ENCODE data around the gene KLHL29.

KLHL29 gene

GRCh38 chr2:23476786-23477185 lies 91.8 kb downstream of the KLHL29 start:
- no peak for DNase-seq (ENCODE audit: low read depth)

- no peak for DNase-seq (ENCODE audit: low read depth)
Measured at GRCh38 chr2:23477392-23477791, 92.4 kb downstream of the KLHL29 start.

GRCh38 chr2:23478087-23478932 lies 93.3 kb downstream of the KLHL29 start:
- DNase-seq (ENCODE audit: low read depth), result no peak

- DNase-seq (ENCODE audit: low read depth), result no peak
Measured at GRCh38 chr2:23478933-23479683, 94.1 kb downstream of the KLHL29 start.

- DNase-seq (ENCODE audit: low read depth), result peak; percentile 90
Measured at GRCh38 chr2:23480957-23481797, 96.2 kb downstream of the KLHL29 start.

GRCh38 chr2:23482188-23482587 lies 97.2 kb downstream of the KLHL29 start:
- no peak for DNase-seq (ENCODE audit: low read depth)

- no peak for DNase-seq (ENCODE audit: low read depth)
Measured at GRCh38 chr2:23482607-23483006, 97.6 kb downstream of the KLHL29 start.

GRCh38 chr2:23483791-23484190 lies 98.8 kb downstream of the KLHL29 start:
- no peak for DNase-seq (ENCODE audit: low read depth)

- DNase-seq (ENCODE audit: low read depth), result no peak
Measured at GRCh38 chr2:23484275-23484674, 99.3 kb downstream of the KLHL29 start.

- no peak for DNase-seq (ENCODE audit: low read depth)
Measured at GRCh38 chr2:23484767-23485166, 99.8 kb downstream of the KLHL29 start.

GRCh38 chr2:23485261-23485660 lies 100.3 kb downstream of the KLHL29 start:
- DNase-seq (ENCODE audit: low read depth), result no peak

GRCh38 chr2:23485841-23486683 lies 101.1 kb downstream of the KLHL29 start:
- no peak for DNase-seq (ENCODE audit: low read depth)

- peak; percentile 55 for DNase-seq (ENCODE audit: low read depth)
Measured at GRCh38 chr2:23486684-23487075, 101.7 kb downstream of the KLHL29 start.

GRCh38 chr2:23487735-23488492 lies 102.9 kb downstream of the KLHL29 start:
- DNase-seq (ENCODE audit: low read depth), result peak; percentile 48

GRCh38 chr2:23488584-23488983 lies 103.6 kb downstream of the KLHL29 start:
- no peak for DNase-seq (ENCODE audit: low read depth)

- no peak for DNase-seq (ENCODE audit: low read depth)
Measured at GRCh38 chr2:23489471-23490322, 104.7 kb downstream of the KLHL29 start.

GRCh38 chr2:23491591-23492336 lies 106.8 kb downstream of the KLHL29 start:
- no peak for DNase-seq (ENCODE audit: low read depth)

- no peak for DNase-seq (ENCODE audit: low read depth)
Measured at GRCh38 chr2:23492337-23492675, 107.3 kb downstream of the KLHL29 start.

- DNase-seq (ENCODE audit: low read depth), result no peak
Measured at GRCh38 chr2:23492921-23493320, 107.9 kb downstream of the KLHL29 start.

Measured in EH (cell line).